ENCODE results near the gene CPT2. TPM values are rescaled to one million over a fixed set of nuclear protein-coding genes. Genes with fewer than 3 reads are reported as not detected.
"Not testable (repeated sequence)": the region's sequence is repeated elsewhere in the genome, so short reads cannot be mapped to it uniquely, and the experiment has no call there.

Gene CPT2
- total RNA-seq, 2 experiments from 2014 or later: 13.9 to 14.9 TPM

- H3K4me3 Mint-ChIP-seq: no peak overlapping the region
- H3K27me3 Mint-ChIP-seq: peaks cover 12% of the 10 kb centered on the region
- no peak for DNase-seq
- CTCF ChIA-PET: interaction anchor here (0.6 to 1.8 kb wide), 8 partner anchors 9 to 231 kb away, joined by 3 to 17 read pairs (median 3); partner anchors contain the start of gene CPT2
- H3K4me1 Mint-ChIP-seq: no peaks in the 10 kb centered on the region
- H3K9me3 Mint-ChIP-seq: no peaks in the 10 kb centered on the region
- POLR2A ChIA-PET: interaction anchor here (1.2 kb wide), 1 partner anchor 11 kb away, joined by 3 read pairs; no protein-coding TSS in a partner anchor
- H3K36me3 Mint-ChIP-seq (ENCODE audit: low read depth): no peaks in the 10 kb centered on the region
- no peak overlapping the region for H3K27ac Mint-ChIP-seq
These were observed 10.1 kb upstream of the CPT2 start for GRCh38 chr1:53186533-53186932.

DNA sequence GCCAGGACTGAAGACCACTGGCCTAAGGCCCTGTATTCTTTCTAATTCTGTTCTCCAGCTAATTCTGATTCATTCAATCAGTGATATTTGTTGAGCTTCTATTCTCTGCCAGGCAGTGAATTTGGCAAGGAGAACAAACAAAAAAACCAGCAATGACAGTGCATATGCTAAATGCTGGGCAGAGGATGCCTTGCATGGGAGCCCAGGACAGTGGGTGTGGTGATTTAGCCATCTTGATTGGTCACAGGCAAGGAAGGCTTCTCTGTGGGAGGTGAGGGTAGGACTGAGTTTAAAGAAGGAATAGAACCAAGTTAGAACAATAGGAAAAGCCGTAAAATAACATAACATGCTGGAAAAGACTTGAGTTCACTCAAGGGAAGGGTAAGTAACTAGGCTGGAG is 9.2 kb upstream of the CPT2 start:
- Mint-ChIP-seq H3K4me1 (no peaks in the 10 kb centered on the region), H3K9me3 (no peaks in the 10 kb centered on the region)
- POLR2A ChIA-PET: interaction anchor here (1.2 kb wide), 1 partner anchor 12 kb away, joined by 3 read pairs; no protein-coding TSS in a partner anchor

DNA sequence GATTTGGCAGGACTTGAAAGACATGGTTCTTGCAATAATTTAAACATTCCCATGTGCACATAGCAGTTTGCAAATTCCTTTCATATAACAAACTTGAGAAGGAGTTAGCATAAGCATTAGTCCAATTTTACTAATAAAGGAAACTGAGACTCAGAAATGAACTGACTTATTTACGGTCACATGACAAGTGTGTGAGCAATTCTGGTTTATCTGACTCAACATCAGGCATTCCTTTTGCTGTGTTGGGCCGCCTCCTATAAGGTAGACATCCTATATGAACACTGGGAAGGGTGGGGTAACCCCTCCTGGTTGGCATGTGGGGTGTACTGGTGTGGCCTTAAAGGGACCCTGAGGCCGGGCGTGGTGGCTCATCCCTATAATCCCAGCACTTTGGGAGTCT is 8.5 kb upstream of the CPT2 start:
- Mint-ChIP-seq H3K27me3 (peaks cover 12% of the 10 kb centered on the region), H3K4me3 (no peak overlapping the region), H3K27ac (no peak overlapping the region), H3K36me3 (ENCODE audit: low read depth) (no peaks in the 10 kb centered on the region), H3K9me3 (no peaks in the 10 kb centered on the region), H3K4me1 (no peaks in the 10 kb centered on the region)
- ChIA-PET POLR2A (no interaction called here), CTCF (no interaction called here)
- DNase-seq: no peak

More for the DNA sequence above, 9.2 kb upstream of the CPT2 start:
- CTCF ChIA-PET: interaction anchor here (0.5 to 1.1 kb wide), 2 partner anchors 9 to 265 kb away, joined by 4 to 5 read pairs; no protein-coding TSS in a partner anchor
- no peak for DNase-seq
- Mint-ChIP-seq H3K27me3 (peaks cover 12% of the 10 kb centered on the region), H3K27ac (no peak overlapping the region), H3K4me3 (no peak overlapping the region), H3K36me3 (ENCODE audit: low read depth) (no peaks in the 10 kb centered on the region)

- ChIA-PET POLR2A (no interaction called here), CTCF (interaction anchor here (1.3 kb wide), 1 partner anchor 8 kb away, joined by 4 read pairs; no protein-coding TSS in a partner anchor)
- DNase-seq: no peak
- Mint-ChIP-seq H3K27me3 (peaks cover 12% of the 10 kb centered on the region), H3K36me3 (ENCODE audit: low read depth) (no peaks in the 10 kb centered on the region), H3K4me1 (no peaks in the 10 kb centered on the region), H3K4me3 (no peak overlapping the region), H3K27ac (no peak overlapping the region), H3K9me3 (no peaks in the 10 kb centered on the region)
These were observed 7.6 kb upstream of the CPT2 start for GRCh38 chr1:53189061-53189460.

DNA sequence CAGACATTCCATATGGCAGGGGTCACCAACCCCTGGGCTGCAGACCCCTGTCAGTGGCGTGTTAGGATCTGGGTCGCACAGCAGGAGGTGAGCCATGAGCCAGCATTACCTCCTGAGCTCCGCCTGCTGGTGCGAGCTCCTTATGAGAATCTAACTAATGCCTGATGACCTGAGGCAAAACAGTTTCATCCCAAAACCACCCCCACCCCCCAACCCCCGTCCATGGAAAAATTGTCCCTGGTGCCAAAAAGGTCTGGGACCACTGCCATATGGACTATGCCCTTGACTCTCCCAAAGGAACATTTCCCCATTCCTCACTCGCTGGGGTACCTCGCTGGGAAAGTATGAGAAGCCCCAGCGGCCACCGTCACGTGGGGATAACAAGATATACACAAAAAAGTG is 6.4 kb upstream of the CPT2 start:
- POLR2A ChIA-PET: no interaction called here
- DNase-seq: no peak
- Mint-ChIP-seq H3K36me3 (ENCODE audit: low read depth) (no peaks in the 10 kb centered on the region), H3K27ac (no peak overlapping the region), H3K9me3 (no peaks in the 10 kb centered on the region), H3K27me3 (peaks cover 12% of the 10 kb centered on the region), H3K4me1 (no peaks in the 10 kb centered on the region), H3K4me3 (no peak overlapping the region)
- CTCF ChIA-PET: interaction anchor here (1.3 kb wide), 1 partner anchor 10 kb away, joined by 4 read pairs; no protein-coding TSS in a partner anchor

- ChIA-PET POLR2A (interaction anchor here (1.0 to 1.7 kb wide), 6 partner anchors 14 to 217 kb away, joined by 3 to 13 read pairs (median 6); partner anchors contain the start of gene CZIB), CTCF (interaction anchor here (0.8 to 3.2 kb wide), 6 partner anchors 8 to 273 kb away, joined by 3 to 17 read pairs (median 6); no protein-coding TSS in a partner anchor)
- H3K4me3 Mint-ChIP-seq: peak overlapping the region; percentile 36
- no peak for DNase-seq
- H3K27me3 Mint-ChIP-seq: no peaks in the 10 kb centered on the region
- no peak overlapping the region for H3K27ac Mint-ChIP-seq
- H3K36me3 Mint-ChIP-seq (ENCODE audit: low read depth): peaks cover 15% of the 10 kb centered on the region
- no peaks in the 10 kb centered on the region for H3K9me3 Mint-ChIP-seq
- peaks cover 26% of the 10 kb centered on the region for H3K4me1 Mint-ChIP-seq
These were observed 1.2 kb upstream of the CPT2 start for GRCh38 chr1:53195246-53196016.

- POLR2A ChIA-PET: interaction anchor here (1.0 to 1.7 kb wide), 6 partner anchors 14 to 217 kb away, joined by 3 to 13 read pairs (median 6); partner anchors contain the start of gene CZIB
- Mint-ChIP-seq H3K27ac (peak overlapping the region; percentile 67), H3K4me3 (peak overlapping the region; percentile 98), H3K9me3 (no peaks in the 10 kb centered on the region), H3K27me3 (no peaks in the 10 kb centered on the region), H3K36me3 (ENCODE audit: low read depth) (peaks cover 20% of the 10 kb centered on the region), H3K4me1 (peaks cover 26% of the 10 kb centered on the region)
- DNase-seq: no peak
- CTCF ChIA-PET: interaction anchor here (0.8 to 3.2 kb wide), 5 partner anchors 9 to 23 kb away, joined by 3 to 17 read pairs (median 7); no protein-coding TSS in a partner anchor
These were observed 573 bp upstream of the CPT2 start for GRCh38 chr1:53196017-53196484.

DNA sequence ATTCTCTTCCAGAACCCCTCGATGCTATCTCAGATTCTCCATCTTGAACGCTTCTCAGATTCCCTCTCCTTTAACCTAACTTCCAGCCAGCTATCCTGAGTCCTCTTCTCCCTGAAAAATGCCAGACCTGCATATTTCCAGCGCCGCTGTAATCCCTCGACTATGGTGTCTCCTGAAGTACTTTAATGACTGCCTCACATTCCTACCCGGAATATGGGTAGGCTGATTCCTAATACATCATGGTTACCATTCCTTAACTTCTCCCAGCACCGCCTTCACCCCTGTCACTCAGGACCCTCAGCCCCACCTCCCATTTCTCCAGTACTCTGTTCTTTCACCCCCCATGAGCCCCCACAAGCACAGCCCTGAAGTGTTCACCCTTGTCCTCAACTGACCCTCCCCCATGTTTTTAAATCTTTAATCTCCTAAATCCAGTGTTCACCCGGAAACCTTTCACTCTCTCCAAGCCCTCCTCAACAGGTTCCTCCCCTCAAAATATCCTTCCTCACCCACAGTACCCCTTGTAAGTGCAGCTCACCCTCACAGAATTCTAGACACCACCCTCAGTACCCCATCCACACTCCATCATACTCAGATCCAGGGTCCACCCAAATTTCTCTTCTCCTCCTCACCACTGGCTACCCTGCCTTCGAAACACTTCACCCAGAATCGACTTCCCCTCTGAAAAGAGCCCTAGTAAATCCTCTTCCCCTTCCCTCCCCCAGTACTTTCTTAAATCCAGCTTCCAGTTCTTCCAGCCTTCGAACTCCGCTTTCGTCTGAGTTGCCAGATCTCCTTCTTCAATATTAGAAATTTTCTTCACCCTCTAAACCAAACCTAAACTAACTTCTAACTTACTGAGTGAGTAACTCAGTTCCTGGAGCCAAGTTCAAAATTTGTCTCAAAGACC is 922 bp downstream of the CPT2 start:
- H3K36me3 Mint-ChIP-seq (ENCODE audit: low read depth): peaks cover 24% of the 10 kb centered on the region
- H3K4me3 Mint-ChIP-seq: peak overlapping the region; percentile 98
- peak overlapping the region; percentile 97 for H3K27ac Mint-ChIP-seq
- ChIA-PET CTCF (no interaction called here), POLR2A (interaction anchor here (1.0 to 2.3 kb wide), 4 partner anchors 10 to 215 kb away, joined by 3 to 17 read pairs (median 4); partner anchors contain the start of gene CZIB)
- H3K4me1 Mint-ChIP-seq: peaks cover 26% of the 10 kb centered on the region
- no peaks in the 10 kb centered on the region for H3K27me3 Mint-ChIP-seq
- no peak for DNase-seq
- no peaks in the 10 kb centered on the region for H3K9me3 Mint-ChIP-seq

GRCh38 chr1:53198241-53198651 is 1.6 kb downstream of the CPT2 start:
- Mint-ChIP-seq H3K27ac (peak overlapping the region; percentile 97), H3K27me3 (no peaks in the 10 kb centered on the region), H3K4me1 (peaks cover 26% of the 10 kb centered on the region), H3K9me3 (no peaks in the 10 kb centered on the region), H3K36me3 (ENCODE audit: low read depth) (peaks cover 31% of the 10 kb centered on the region), H3K4me3 (peak overlapping the region; percentile 98)
- ChIA-PET CTCF (no interaction called here), POLR2A (interaction anchor here (1.0 to 2.3 kb wide), 4 partner anchors 9 to 215 kb away, joined by 3 to 17 read pairs (median 4); partner anchors contain the start of gene CZIB)
- DNase-seq: no peak

DNA sequence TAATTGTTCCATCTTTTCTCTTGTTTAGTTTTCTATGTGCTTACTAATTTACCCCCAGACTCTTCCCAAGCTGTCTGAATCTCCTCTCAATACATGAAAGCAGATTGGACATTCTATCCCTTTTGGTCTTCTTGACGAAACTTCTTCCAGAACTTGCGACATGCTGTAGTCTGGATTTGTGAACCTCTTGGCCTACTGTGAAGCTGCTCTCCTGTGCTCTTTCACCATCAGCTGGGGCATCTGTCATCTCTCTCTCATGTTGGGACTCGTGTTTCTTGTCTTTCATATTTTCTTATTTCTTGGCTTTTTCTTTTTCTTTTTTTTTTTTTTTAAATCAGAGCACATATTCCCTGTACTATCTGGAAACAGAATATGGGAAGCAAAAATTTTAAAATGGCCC is 6.8 kb downstream of the CPT2 start:
- H3K4me3 Mint-ChIP-seq: no peak overlapping the region
- ChIA-PET POLR2A (no interaction called here), CTCF (interaction anchor here (1.7 to 1.9 kb wide), 2 partner anchors 9 to 21 kb away, joined by 4 read pairs; no protein-coding TSS in a partner anchor)
- H3K36me3 Mint-ChIP-seq (ENCODE audit: low read depth): peaks cover 62% of the 10 kb centered on the region
- DNase-seq: no peak
- peaks cover 4% of the 10 kb centered on the region for H3K4me1 Mint-ChIP-seq
- H3K27ac Mint-ChIP-seq: no peak overlapping the region
- peaks cover 25% of the 10 kb centered on the region for H3K9me3 Mint-ChIP-seq
- no peaks in the 10 kb centered on the region for H3K27me3 Mint-ChIP-seq

DNA sequence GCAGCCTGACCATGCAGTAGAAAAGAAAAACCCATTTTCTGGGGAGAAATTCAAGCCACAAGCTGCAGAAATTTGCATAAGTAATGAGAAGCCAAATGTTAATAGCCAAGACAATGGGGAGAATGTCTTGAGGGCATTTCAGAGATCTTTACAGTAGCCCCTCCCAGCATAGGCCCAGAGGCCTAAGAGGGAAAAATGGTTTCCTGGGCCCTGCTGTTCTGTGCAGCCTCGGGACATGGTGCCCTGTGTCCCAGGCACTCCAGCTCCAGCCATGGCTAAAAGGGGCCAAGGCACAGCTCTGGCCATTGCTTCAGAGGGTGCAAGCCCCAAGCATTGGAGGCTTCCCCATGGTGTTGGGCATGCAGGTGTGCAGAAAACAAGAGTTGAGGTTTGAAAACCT is 8.9 kb downstream of the CPT2 start:
- peaks cover 82% of the 10 kb centered on the region for H3K36me3 Mint-ChIP-seq (ENCODE audit: low read depth)
- H3K27me3 Mint-ChIP-seq, H3K4me3 Mint-ChIP-seq, H3K27ac Mint-ChIP-seq, DNase-seq, POLR2A ChIA-PET, H3K4me1 Mint-ChIP-seq: not testable (repeated sequence)
- CTCF ChIA-PET: interaction anchor here (0.6 kb wide), 1 partner anchor 1205 kb away, joined by 3 read pairs; no protein-coding TSS in a partner anchor
- peaks cover 25% of the 10 kb centered on the region for H3K9me3 Mint-ChIP-seq

- H3K4me3 Mint-ChIP-seq, H3K27me3 Mint-ChIP-seq, POLR2A ChIA-PET, H3K27ac Mint-ChIP-seq, H3K4me1 Mint-ChIP-seq, DNase-seq: not testable (repeated sequence)
- H3K9me3 Mint-ChIP-seq: peaks cover 25% of the 10 kb centered on the region
- H3K36me3 Mint-ChIP-seq (ENCODE audit: low read depth): peaks cover 80% of the 10 kb centered on the region
- CTCF ChIA-PET: interaction anchor here (0.6 kb wide), 1 partner anchor 1205 kb away, joined by 3 read pairs; no protein-coding TSS in a partner anchor
These were observed 9.6 kb downstream of the CPT2 start for GRCh38 chr1:53206083-53206685.
